ENCODE measurements around the gene PICALM.

Gene PICALM

GRCh38 chr11:85923455-85923854 lies 145.4 kb downstream of the PICALM start:
- DNase-seq (ENCODE audit: extremely low spot score), result no peak
- TF ChIP-seq CTCF (IDR thresholded peaks at IDR 0.05; ENCODE audit: control extremely low read depth, extremely low read depth, low read depth, missing control alignments), result no peak
- ChIA-PET CTCF (interaction anchor here (0.8 kb wide), 1 partner anchor 562 kb away, joined by 3 read pairs; no protein-coding TSS in a partner anchor), POLR2A (no interaction called here)

- ChIA-PET POLR2A (interaction anchor here (0.6 kb wide), 1 partner anchor 77 kb away, joined by 3 read pairs; no protein-coding TSS in a partner anchor), CTCF (no interaction called here)
- DNase-seq (ENCODE audit: extremely low spot score), result no peak
- TF ChIP-seq CTCF (IDR thresholded peaks at IDR 0.05; ENCODE audit: control extremely low read depth, extremely low read depth, low read depth, missing control alignments), result no peak
These were observed 146.5 kb downstream of the PICALM start for GRCh38 chr11:85922367-85922766.

- CTCF ChIA-PET, result interaction anchor here (1.0 kb wide), 1 partner anchor 11 kb away, joined by 4 read pairs; no protein-coding TSS in a partner anchor
- POLR2A ChIA-PET, result no interaction called here
- no peak for DNase-seq (ENCODE audit: extremely low spot score)
- TF ChIP-seq CTCF (IDR thresholded peaks at IDR 0.05; ENCODE audit: control extremely low read depth, extremely low read depth, low read depth, missing control alignments), result no peak
These were observed 149.7 kb downstream of the PICALM start for GRCh38 chr11:85918910-85919794.

GRCh38 chr11:85914425-85914824 lies 154.5 kb downstream of the PICALM start:
- CTCF ChIA-PET, result interaction anchor here (1.0 kb wide), 1 partner anchor 59 kb away, joined by 3 read pairs; the partner anchor contains the start of gene CCDC83
- no peak for TF ChIP-seq CTCF (IDR thresholded peaks at IDR 0.05; ENCODE audit: control extremely low read depth, extremely low read depth, low read depth, missing control alignments)
- DNase-seq (ENCODE audit: extremely low spot score), result no peak
- POLR2A ChIA-PET, result no interaction called here

GRCh38 chr11:85913513-85913912 lies 155.4 kb downstream of the PICALM start:
- TF ChIP-seq CTCF (IDR thresholded peaks at IDR 0.05; ENCODE audit: control extremely low read depth, extremely low read depth, low read depth, missing control alignments), result no peak
- no peak for DNase-seq (ENCODE audit: extremely low spot score)
- ChIA-PET CTCF (interaction anchor here (1.0 kb wide), 1 partner anchor 59 kb away, joined by 3 read pairs; the partner anchor contains the start of gene CCDC83), POLR2A (no interaction called here)

- no peak for DNase-seq (ENCODE audit: extremely low spot score)
- POLR2A ChIA-PET, result no interaction called here
- no peak for TF ChIP-seq CTCF (IDR thresholded peaks at IDR 0.05; ENCODE audit: control extremely low read depth, extremely low read depth, low read depth, missing control alignments)
- CTCF ChIA-PET, result no interaction called here
These were observed 156.5 kb downstream of the PICALM start for GRCh38 chr11:85912414-85912813.
